Stimulated activated naive CD8-positive, alpha-beta T cell treated with anti-CD3 and anti-CD28 coated beads, Interleukin-15, amount 100 ng/mL, for 72 hours (primary cell): Measurements from ENCODE around the gene ATG5.
"Not testable (repeated sequence)": the region's sequence is repeated elsewhere in the genome, so short reads cannot be mapped to it uniquely, and the experiment has no call there.

Experiments
- ATAC-seq: fragments of 150-1000 bp; cut with Tn5 transposase; 2 replicates; pipeline ENCODE4 v1.10.0; 2021; ENCODE audit warnings: mild to moderate bottlenecking, moderate library complexity
- DNase-seq, 2 donors: peaks; one replicate each; pipeline ENCODE4 v3.0.0; 2021 to 2022
- H3K27ac Mint-ChIP-seq, 2 donors: one replicate each; pipeline ENCODE4 v1.8.0; 2022; ENCODE audit warnings: mild to moderate bottlenecking in 2 of 2, mixed read lengths in 2 of 2, moderate library complexity in 2 of 2
- H3K27me3 Mint-ChIP-seq: one replicate; pipeline ENCODE4 v1.8.0; 2022; ENCODE audit warnings: mixed read lengths
- H3K4me1 Mint-ChIP-seq: one replicate; pipeline ENCODE4 v1.8.0; 2022; ENCODE audit warnings: mild to moderate bottlenecking, mixed read lengths
- H3K4me3 Mint-ChIP-seq, 2 donors: one replicate each; pipeline ENCODE4 v1.8.0; 2022; ENCODE audit warnings: mild to moderate bottlenecking in 2 of 2, mixed read lengths in 2 of 2, moderate library complexity in 1 of 2
- H3K9me3 Mint-ChIP-seq, 2 donors: one replicate each; pipeline ENCODE4 v1.8.0; 2022; ENCODE audit warnings: mixed read lengths in 2 of 2

ATG5 gene

DNA sequence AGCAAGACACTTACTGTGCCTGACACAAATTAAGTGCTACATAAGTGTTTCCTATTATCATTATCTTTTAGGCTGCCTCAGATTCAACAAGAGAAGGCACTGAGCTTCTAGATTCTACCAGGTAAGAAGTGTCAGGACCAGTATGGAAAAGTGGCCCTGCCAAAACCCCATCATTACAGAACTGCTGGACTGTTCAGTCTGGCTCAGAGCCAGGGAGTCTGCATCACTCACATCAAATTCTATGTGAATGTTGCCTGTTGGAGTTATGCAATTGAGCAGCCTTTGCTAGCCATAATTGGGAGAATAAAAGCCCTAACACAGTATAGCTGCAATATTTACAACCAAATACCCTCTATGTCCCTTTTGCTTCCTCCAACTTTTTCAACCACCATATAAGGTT is 70.9 kb downstream of the ATG5 start:
- Mint-ChIP-seq H3K4me3 (no peak overlapping the region), H3K27ac (no peak overlapping the region), H3K27me3 (no peaks in the 10 kb centered on the region), H3K4me1 (peaks cover 22% of the 10 kb centered on the region), H3K9me3 (no peaks in the 10 kb centered on the region)
- DNase-seq (no peak), ATAC-seq (no peak)

DNA sequence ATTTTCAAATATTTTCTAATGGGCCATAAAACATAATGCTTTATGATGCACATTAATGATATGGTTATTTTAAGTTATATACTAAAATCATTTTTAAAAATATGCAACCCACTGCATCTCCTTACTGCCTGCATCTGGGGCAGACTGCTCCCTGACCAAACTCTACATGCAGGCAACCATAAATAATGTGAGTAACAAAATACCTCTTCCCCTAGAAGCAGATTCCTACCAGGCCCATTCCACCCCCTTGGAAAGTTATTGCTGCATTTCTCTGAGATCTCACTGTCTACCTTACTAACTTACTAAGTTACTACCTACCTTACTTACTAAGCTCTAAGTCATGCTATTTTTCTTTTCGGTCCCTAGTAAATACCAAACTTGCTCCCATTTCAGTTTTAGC is 71.8 kb downstream of the ATG5 start:
- no peaks in the 10 kb centered on the region for H3K9me3 Mint-ChIP-seq
- ATAC-seq (no peak), DNase-seq (no peak)
- H3K4me3 Mint-ChIP-seq = no peak overlapping the region
- H3K27ac Mint-ChIP-seq = no peak overlapping the region
- no peaks in the 10 kb centered on the region for H3K27me3 Mint-ChIP-seq
- H3K4me1 Mint-ChIP-seq = peaks cover 22% of the 10 kb centered on the region

DNA sequence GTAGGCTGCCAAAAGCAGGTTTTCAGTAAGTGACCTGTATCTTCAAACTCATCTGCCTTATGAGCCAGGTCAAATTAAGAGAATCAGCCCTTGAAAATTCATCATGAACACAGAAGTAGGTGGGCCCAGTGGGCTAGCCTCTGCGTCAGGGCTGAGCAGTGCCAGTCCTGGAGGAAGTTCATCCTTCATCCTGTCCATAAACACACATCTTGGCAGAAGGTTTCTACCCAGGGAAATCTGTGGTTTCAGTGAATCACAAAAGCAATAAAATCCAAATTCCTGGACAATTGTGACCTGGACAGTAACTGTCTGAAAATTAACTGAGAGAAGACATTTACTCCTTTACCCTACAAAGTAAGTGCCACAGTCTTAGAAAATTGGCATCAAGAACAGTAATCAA is 72.4 kb downstream of the ATG5 start:
- DNase-seq = no peak
- Mint-ChIP-seq H3K4me1 (peaks cover 22% of the 10 kb centered on the region), H3K9me3 (no peaks in the 10 kb centered on the region), H3K27ac (no peak overlapping the region), H3K27me3 (no peaks in the 10 kb centered on the region), H3K4me3 (no peak overlapping the region)
- ATAC-seq = no peak

DNA sequence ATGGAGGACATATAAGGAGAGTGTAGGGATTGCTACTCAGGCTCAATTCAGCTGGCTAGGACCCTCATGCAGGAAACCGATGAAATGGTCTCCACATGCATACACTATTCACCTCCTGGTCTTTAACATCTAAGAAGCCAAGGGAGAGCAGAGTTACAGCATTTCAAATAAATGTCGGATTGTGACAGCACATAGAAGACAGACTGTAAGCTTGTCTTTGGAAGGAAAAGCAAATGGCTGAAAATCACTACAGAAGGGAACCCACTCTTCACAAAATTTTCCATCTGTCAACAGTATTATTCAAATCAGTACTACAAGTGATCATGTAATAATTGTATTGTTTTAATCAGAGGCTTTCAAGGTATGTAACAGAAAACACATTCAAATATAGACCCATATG is 72.9 kb downstream of the ATG5 start:
- Mint-ChIP-seq H3K9me3 (no peaks in the 10 kb centered on the region), H3K4me1 (peaks cover 22% of the 10 kb centered on the region), H3K27me3 (no peaks in the 10 kb centered on the region)

GRCh38 chr6:106251531-106252255 is 73.9 kb downstream of the ATG5 start:
- not testable (repeated sequence) for H3K9me3 Mint-ChIP-seq, ATAC-seq, H3K27ac Mint-ChIP-seq, H3K4me3 Mint-ChIP-seq, DNase-seq, H3K27me3 Mint-ChIP-seq
- H3K4me1 Mint-ChIP-seq = peaks cover 22% of the 10 kb centered on the region

More for the DNA sequence above, 72.9 kb downstream of the ATG5 start:
- Mint-ChIP-seq H3K27ac (no peak overlapping the region), H3K4me3 (no peak overlapping the region)
- no peak for DNase-seq
- ATAC-seq = no peak

- DNase-seq (no peak), ATAC-seq (no peak)
- no peak overlapping the region for H3K27ac Mint-ChIP-seq
- no peak overlapping the region for H3K4me3 Mint-ChIP-seq
- no peaks in the 10 kb centered on the region for H3K27me3 Mint-ChIP-seq
- H3K9me3 Mint-ChIP-seq = no peaks in the 10 kb centered on the region
- peaks cover 28% of the 10 kb centered on the region for H3K4me1 Mint-ChIP-seq
Observed at GRCh38 chr6:106250953-106251352, 74.6 kb downstream of the ATG5 start.

DNA sequence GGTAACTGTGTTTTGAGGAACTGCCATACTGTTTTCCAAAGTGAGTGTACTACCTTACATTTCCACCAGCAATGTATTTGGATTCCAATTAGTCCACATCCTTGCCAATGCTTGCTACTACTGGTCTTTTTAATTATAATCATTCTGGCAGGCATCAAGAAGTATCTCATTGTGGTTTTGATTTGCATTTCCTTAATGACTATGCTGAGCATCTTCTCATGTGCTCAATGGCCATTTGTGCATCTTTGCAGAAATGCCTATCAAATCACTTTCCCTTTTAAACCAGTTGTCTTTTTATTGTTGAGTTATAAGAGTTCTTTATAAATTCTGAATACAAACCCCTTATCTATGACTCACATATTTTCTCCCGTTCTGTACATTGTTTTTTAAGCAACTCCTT is 75.9 kb downstream of the ATG5 start:
- no peak overlapping the region for H3K4me3 Mint-ChIP-seq
- H3K27ac Mint-ChIP-seq = no peak overlapping the region
- no peaks in the 10 kb centered on the region for H3K27me3 Mint-ChIP-seq
- DNase-seq (no peak), ATAC-seq (no peak)
- peaks cover 28% of the 10 kb centered on the region for H3K4me1 Mint-ChIP-seq
- no peaks in the 10 kb centered on the region for H3K9me3 Mint-ChIP-seq

DNA sequence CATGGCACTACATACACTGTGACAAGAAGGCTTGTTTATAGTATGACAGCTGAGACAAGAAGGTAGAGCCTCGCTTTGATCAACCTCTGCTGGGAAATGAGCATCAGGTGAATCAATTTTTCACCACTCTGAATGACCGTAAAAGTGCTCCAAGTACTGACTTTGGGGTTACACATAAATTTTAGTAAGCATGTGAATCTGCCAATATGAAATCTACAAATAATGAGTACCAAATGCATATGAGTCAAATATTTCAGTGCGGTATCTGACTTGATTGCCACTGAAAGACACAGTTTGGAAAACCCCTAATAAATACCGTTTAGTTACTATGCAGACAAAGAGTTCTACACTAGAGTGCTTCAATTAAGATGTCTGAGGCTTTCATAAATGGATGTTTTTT is 77.8 kb downstream of the ATG5 start:
- Mint-ChIP-seq H3K4me3 (no peak overlapping the region), H3K4me1 (peaks cover 17% of the 10 kb centered on the region), H3K9me3 (no peaks in the 10 kb centered on the region), H3K27me3 (no peaks in the 10 kb centered on the region), H3K27ac (no peak overlapping the region)
- ATAC-seq = no peak
- DNase-seq = no peak

DNA sequence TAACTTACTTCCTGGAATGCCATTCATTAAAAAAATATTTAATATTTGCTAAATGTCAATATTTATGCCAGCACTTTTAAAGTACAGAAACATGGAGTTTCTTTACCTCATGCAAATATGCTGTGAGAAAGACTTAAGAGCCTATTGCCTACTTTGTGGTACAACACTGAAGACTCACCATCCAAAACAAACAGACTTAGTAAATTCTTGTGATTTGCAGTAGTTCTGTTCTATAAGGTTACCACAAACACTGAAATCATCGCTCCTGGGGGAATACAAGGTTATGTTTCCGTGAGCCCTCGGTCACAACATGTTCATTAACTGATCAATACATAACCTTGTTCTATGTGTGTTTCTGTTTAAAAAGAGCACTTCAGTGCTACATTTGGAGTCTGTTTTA is 78.3 kb downstream of the ATG5 start:
- Mint-ChIP-seq H3K27me3 (no peaks in the 10 kb centered on the region), H3K4me3 (no peak overlapping the region), H3K4me1 (peaks cover 13% of the 10 kb centered on the region), H3K27ac (peak overlapping the region in 1 of 2 donors; percentile 24), H3K9me3 (no peaks in the 10 kb centered on the region)
- DNase-seq (no peak), ATAC-seq (no peak)

DNA sequence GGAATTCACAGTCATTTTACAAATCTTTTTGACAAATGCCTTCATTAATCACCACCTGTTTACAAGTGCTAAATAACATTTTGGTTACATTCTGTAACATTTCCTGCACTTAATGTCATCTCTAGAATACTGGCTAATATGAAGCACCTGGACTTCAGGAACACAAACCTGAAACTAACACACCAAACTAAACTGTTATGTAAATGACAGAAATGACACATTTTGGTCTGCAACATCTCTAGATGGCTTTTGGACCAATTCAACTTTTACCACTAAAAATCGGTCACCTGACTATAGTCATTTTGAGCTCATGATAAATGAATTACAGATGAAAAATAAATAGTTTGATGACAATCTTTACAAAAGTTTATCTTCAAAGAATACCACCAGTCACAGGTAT is 80.6 kb downstream of the ATG5 start:
- Mint-ChIP-seq H3K4me1 (peaks cover 6% of the 10 kb centered on the region), H3K27me3 (no peaks in the 10 kb centered on the region), H3K27ac (no peak overlapping the region), H3K9me3 (no peaks in the 10 kb centered on the region), H3K4me3 (no peak overlapping the region)
- peak; percentile 72 for ATAC-seq
- no peak for DNase-seq

DNA sequence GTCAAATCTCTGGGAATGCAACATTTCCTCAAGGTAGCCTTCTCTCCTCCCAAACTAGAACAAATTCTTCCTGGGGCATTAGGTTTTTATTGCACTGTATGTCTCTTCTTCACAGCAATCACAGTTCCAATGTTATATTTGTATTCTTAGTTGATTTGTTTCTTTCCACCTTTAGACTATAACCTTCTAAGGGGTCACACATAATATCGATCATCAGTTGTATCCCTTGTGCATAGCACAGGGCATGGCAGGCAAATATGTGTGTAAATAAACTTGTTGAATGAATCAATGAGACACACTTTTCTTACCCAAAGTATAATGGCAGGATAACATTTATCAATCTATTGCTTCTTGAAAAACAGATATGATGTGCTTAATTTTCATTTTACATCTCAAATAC is 81.0 kb downstream of the ATG5 start:
- Mint-ChIP-seq H3K4me3 (no peak overlapping the region), H3K4me1 (peaks cover 6% of the 10 kb centered on the region), H3K27ac (no peak overlapping the region), H3K9me3 (no peaks in the 10 kb centered on the region), H3K27me3 (no peaks in the 10 kb centered on the region)
- no peak for DNase-seq
- no peak for ATAC-seq

DNA sequence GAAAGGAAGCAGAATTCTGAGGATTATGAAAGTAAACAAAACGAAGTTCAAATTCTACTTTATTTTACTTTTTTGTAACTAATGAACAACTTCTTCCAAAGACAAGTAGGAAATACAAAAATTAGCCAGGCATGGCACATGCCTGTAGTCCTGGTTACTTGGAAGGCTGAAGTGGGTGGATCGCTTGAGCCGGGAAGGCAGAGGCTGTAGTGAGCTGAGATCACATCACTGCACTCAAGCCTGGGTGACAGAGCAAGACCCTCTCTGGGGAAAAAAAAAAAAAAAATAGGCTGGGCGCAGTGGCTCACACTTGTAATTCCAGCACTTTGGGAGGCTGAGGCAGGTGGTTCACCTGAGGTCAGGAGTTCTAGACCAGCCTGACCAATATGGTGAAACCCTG is 82.3 kb downstream of the ATG5 start:
- Mint-ChIP-seq H3K4me3 (no peak overlapping the region), H3K27me3 (no peaks in the 10 kb centered on the region), H3K9me3 (no peaks in the 10 kb centered on the region), H3K4me1 (peaks cover 6% of the 10 kb centered on the region), H3K27ac (no peak overlapping the region)
- ATAC-seq = no peak
- DNase-seq = no peak

DNA sequence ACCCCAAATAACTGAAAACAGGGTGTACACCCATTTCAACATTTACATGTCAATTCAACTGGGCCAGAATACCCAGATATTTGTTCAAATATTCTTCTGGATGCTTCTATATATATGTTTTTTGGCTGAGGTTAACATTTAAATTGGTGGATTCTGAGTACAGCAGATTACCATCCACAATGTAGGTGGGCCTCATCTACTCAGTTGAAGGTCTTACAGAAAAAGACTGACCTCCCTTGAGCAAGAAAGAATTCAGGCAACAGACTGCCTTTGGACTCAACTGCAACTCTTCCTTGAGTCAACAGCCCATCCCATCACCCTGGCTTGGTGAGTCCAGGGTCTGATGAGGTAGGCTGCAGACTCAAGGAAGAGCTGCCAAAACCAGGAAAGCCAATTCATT is 84.1 kb downstream of the ATG5 start:
- Mint-ChIP-seq H3K9me3 (no peaks in the 10 kb centered on the region), H3K27ac (no peak overlapping the region), H3K4me3 (no peak overlapping the region), H3K27me3 (no peaks in the 10 kb centered on the region), H3K4me1 (peaks cover 6% of the 10 kb centered on the region)
- ATAC-seq (no peak), DNase-seq (no peak)

- ATAC-seq (no peak), DNase-seq (no peak)
- H3K27ac Mint-ChIP-seq = no peak overlapping the region
- H3K9me3 Mint-ChIP-seq = peaks cover 5 to 6% of the 10 kb centered on the region in 2 donors
- H3K4me1 Mint-ChIP-seq = no peaks in the 10 kb centered on the region
- H3K27me3 Mint-ChIP-seq = no peaks in the 10 kb centered on the region
- no peak overlapping the region for H3K4me3 Mint-ChIP-seq
Observed at GRCh38 chr6:106237286-106237685, 88.3 kb downstream of the ATG5 start.

- H3K9me3 Mint-ChIP-seq, ATAC-seq, H3K4me3 Mint-ChIP-seq, DNase-seq, H3K4me1 Mint-ChIP-seq, H3K27me3 Mint-ChIP-seq: not testable (repeated sequence)
- peak overlapping the region in 1 of 2 donors; percentile 28 for H3K27ac Mint-ChIP-seq
Observed at GRCh38 chr6:106229876-106230445, 95.6 kb downstream of the ATG5 start.

GRCh38 chr6:106227612-106228507 is 97.7 kb downstream of the ATG5 start:
- no peaks in the 10 kb centered on the region for H3K9me3 Mint-ChIP-seq
- no peak for DNase-seq
- H3K27me3 Mint-ChIP-seq = no peaks in the 10 kb centered on the region
- no peak overlapping the region for H3K4me3 Mint-ChIP-seq
- no peak for ATAC-seq
- peaks cover 13% of the 10 kb centered on the region for H3K4me1 Mint-ChIP-seq
- H3K27ac Mint-ChIP-seq = no peak overlapping the region
